ENCODE measurements around the gene LMX1B. TPM values are rescaled to one million over a fixed set of nuclear protein-coding genes. Genes with fewer than 3 reads are reported as not detected.

LMX1B gene
- total and polyA plus RNA-seq, 10 donors: 0.02 to 0.25 TPM; not detected in 8

- Histone ChIP-seq H3K4me1 (peaks cover 0 to 29% (median 9%) of the 10 kb centered on the region in 6 donors), H3K9me3 (no peaks in the 10 kb centered on the region), H3K27me3 (replicated peaks in 1 of 7) (peaks cover 0 to 100% (median 49%) of the 10 kb centered on the region in 7 donors), H3K4me3 (no peak overlapping the region), H3K27ac (no peak overlapping the region), H3K36me3 (no peaks in the 10 kb centered on the region)
- 52 to 69% (median 67%) methylated on average over 12 to 15 of the region's 15 CpGs for WGBS, 5 donors
- no peak for DNase-seq
- intact Hi-C loops (cut with DNase I; ENCODE audit: low total_unique reads): no loop called here
- TF ChIP-seq CTCF (IDR thresholded peaks at IDR 0.05 in 8 of 11, conservative IDR thresholded peaks at IDR 0.05 in 3 of 11): no peak
- TF ChIP-seq POLR2AphosphoS5 (IDR thresholded peaks at IDR 0.05): no peak
- no peak for TF ChIP-seq POLR2A (IDR thresholded peaks at IDR 0.05)
These were observed 53.7 kb downstream of the LMX1B start for GRCh38 chr9:126667190-126668055.

GRCh38 chr9:126668058-126668457, 54.3 kb downstream of the LMX1B start:
- Histone ChIP-seq H3K27ac (no peak overlapping the region), H3K4me1 (peaks cover 0 to 29% (median 9%) of the 10 kb centered on the region in 6 donors), H3K36me3 (no peaks in the 10 kb centered on the region), H3K27me3 (replicated peaks in 1 of 7) (peaks cover 0 to 100% (median 54%) of the 10 kb centered on the region in 7 donors), H3K4me3 (no peak overlapping the region), H3K9me3 (no peaks in the 10 kb centered on the region)
- 53 to 87% (median 80%) methylated on average over 3 of the region's 3 CpGs for WGBS, 5 donors
- no peak for DNase-seq
- TF ChIP-seq CTCF (IDR thresholded peaks at IDR 0.05 in 8 of 11, conservative IDR thresholded peaks at IDR 0.05 in 3 of 11) (no peak), POLR2A (IDR thresholded peaks at IDR 0.05) (no peak), POLR2AphosphoS5 (IDR thresholded peaks at IDR 0.05) (no peak)
- intact Hi-C loops (cut with DNase I; ENCODE audit: low total_unique reads): no loop called here

- WGBS, 5 donors: 72 to 86% (median 78%) methylated on average over 13 to 14 of the region's 14 CpGs
- intact Hi-C loops (cut with DNase I; ENCODE audit: low total_unique reads): no loop called here
- DNase-seq: no peak
- no peak overlapping the region for H3K27ac ChIP-seq
- H3K9me3 ChIP-seq: no peaks in the 10 kb centered on the region
- peaks cover 0 to 100% (median 56%) of the 10 kb centered on the region in 7 donors for H3K27me3 ChIP-seq (replicated peaks in 1 of 7)
- H3K36me3 ChIP-seq: no peaks in the 10 kb centered on the region
- peaks cover 0 to 22% (median 9%) of the 10 kb centered on the region in 6 donors for H3K4me1 ChIP-seq
- TF ChIP-seq CTCF (IDR thresholded peaks at IDR 0.05 in 8 of 11, conservative IDR thresholded peaks at IDR 0.05 in 3 of 11): no peak
- TF ChIP-seq POLR2A (IDR thresholded peaks at IDR 0.05): no peak
- no peak for TF ChIP-seq POLR2AphosphoS5 (IDR thresholded peaks at IDR 0.05)
- no peak overlapping the region for H3K4me3 ChIP-seq
These were observed 55.4 kb downstream of the LMX1B start for GRCh38 chr9:126669108-126669507.

- DNase-seq: no peak
- Histone ChIP-seq H3K4me3 (no peak overlapping the region), H3K36me3 (no peaks in the 10 kb centered on the region), H3K27me3 (replicated peaks in 1 of 7) (peaks cover 0 to 100% (median 54%) of the 10 kb centered on the region in 7 donors), H3K4me1 (peaks cover 0 to 14% (median 4%) of the 10 kb centered on the region in 6 donors), H3K27ac (no peak overlapping the region), H3K9me3 (no peaks in the 10 kb centered on the region)
- 86 to 96% (median 94%) methylated on average over 12 of the region's 12 CpGs for WGBS, 5 donors
- TF ChIP-seq POLR2A (IDR thresholded peaks at IDR 0.05): no peak
- no peak for TF ChIP-seq CTCF (IDR thresholded peaks at IDR 0.05 in 8 of 11, conservative IDR thresholded peaks at IDR 0.05 in 3 of 11)
- TF ChIP-seq POLR2AphosphoS5 (IDR thresholded peaks at IDR 0.05): no peak
- intact Hi-C loops (cut with DNase I; ENCODE audit: low total_unique reads): no loop called here
These were observed 56.5 kb downstream of the LMX1B start for GRCh38 chr9:126670270-126670669.

All from spleen (tissue), 11 donors.